ENCODE results near the gene CDS1.
"Not testable (repeated sequence)": the region's sequence is repeated elsewhere in the genome, so short reads cannot be mapped to it uniquely, and the experiment has no call there.

CDS1 gene

GRCh38 chr4:84611531-84611930, 28.6 kb downstream of the CDS1 start:
- DNase-seq: peak in 1 of 4 experiments; percentile 2

GRCh38 chr4:84614891-84615290, 32.0 kb downstream of the CDS1 start:
- no peak for DNase-seq

DNA sequence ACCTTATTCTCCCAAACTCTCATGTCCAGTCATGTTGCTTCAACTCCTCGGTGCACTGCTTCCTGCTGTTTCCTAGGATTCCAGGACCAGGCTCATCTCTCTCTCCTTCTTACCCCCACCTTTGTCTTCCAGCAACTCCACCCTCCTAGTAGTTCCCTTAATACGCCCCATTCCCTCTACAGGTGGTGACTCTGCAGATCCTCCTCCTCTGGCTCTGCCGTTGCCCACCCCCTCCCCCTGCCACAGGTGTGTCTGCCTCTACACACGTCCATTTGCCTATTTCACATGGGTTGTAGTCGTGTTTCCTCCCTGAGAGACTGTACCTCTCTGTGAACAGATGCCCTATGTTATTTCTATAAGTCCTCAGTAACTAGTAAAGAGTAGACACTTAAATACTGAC, 32.4 kb downstream of the CDS1 start:
- DNase-seq: no peak

GRCh38 chr4:84622959-84623358, 40.0 kb downstream of the CDS1 start:
- no peak for DNase-seq

- DNase-seq: no peak
Measured at GRCh38 chr4:84623661-84624060, 40.7 kb downstream of the CDS1 start.

DNA sequence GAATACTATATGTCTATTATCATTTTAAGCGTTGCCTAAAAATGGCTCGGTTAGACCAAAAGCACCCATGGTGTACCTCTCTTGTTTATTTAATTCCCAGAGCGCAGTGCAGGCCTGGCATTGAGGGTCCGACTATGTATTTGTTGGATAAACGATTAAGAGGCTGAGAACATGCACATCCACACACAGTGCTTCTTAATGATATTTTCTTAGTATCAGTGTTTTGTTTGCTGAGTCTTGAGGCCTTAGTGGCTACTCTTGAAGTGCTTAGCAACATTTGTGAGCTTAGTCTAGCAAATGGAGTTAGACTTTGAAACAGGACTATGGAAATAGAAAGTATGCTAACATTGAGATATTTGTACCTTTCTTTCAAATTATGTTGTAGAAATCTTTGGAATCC, 43.7 kb downstream of the CDS1 start:
- DNase-seq: no peak

DNA sequence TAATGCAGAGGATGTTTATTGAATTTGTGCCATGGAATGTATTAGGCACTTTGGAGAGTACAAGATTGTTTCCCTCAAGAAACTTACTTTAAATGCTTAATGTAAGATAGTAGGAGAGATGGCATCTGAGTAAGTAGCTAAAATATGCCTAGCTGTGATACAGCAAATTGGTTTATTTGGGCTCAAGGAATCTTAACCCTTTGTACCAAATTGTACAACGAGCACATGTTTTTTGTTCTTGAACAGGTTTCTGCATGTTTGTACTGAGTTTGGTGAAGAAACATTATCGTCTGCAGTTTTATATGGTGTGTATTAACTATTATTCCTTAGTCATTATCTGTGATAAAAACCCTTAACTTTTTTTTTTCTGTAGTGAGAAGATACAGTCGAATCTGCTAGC, 48.6 kb downstream of the CDS1 start:
- no peak for DNase-seq

- no peak for DNase-seq
Measured at GRCh38 chr4:84632092-84632491, 49.2 kb downstream of the CDS1 start.

DNA sequence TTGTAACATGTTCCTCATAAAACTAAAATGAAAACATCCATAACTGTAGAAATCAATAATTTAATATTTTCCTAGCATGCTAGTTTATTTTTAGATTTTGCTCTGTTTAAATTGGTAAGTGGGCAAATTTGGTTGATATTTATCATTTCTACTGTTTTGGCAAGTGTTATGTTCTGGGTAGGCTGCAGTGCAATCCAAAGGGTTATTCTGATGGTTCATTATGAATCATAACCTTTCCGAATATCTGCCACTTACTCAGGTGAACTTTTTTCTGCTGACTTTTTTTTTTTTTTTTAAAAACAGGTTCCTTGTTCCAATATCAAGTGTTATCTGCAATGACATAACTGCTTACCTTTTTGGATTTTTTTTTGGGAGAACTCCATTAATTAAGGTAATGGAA, 52.0 kb downstream of the CDS1 start:
- DNase-seq: no peak

DNA sequence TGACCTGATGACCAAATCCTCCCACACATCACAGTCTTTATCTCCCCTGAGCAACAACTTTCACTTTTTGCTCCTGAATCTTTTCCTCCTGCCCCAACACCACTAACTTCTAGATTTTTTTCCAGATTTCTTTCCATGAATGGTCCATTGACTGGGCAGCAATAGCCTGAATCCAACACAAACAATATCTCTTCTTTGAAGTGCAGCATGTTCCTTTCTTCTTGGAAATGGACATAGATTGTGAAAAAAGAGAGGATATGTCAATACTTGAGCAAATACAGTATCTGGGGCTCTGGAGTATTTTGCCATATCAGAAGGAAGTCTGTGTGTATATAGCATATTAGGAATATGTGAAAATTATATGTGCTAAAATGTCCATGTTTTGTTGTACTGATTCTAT, 55.2 kb downstream of the CDS1 start:
- DNase-seq: no peak

GRCh38 chr4:84639145-84639544, 56.2 kb downstream of the CDS1 start:
- DNase-seq: no peak

GRCh38 chr4:84644087-84644486, 61.2 kb downstream of the CDS1 start:
- no peak for DNase-seq

DNA sequence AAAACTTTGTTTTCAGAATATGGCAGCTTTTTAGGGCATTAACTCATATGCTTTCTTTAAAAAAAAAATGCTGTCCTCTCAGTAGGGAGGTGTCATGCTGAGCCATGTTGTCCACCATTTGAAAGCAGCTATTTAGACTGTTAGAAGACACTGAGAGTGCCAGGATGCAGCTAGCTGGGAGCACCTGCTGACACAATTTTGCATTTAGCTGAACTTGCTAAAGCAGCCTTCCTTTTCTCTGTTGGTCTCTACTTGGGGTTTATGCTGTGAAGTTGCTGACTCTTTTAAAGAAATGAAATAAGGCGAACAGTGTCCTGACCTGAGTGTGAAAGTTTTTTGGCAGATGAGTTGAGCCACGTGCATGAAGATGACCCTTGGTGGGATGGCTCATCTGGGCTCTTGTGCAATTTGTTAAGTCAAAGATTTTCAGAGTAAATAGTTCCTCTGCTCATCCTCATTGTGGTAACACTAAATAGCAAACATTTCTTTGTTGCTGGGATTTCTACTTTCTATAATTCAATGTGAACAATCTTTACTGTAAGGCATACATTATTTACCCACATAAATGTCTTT, 64.5 kb downstream of the CDS1 start:
- peak in 2 of 4 experiments; percentile 7 to 11 for DNase-seq

GRCh38 chr4:84648178-84648577, 65.3 kb downstream of the CDS1 start:
- no peak for DNase-seq

- DNase-seq: peak; percentile 4 to 40 (median 20)
Measured at GRCh38 chr4:84648863-84649647, 66.1 kb downstream of the CDS1 start.

GRCh38 chr4:84651499-84651898, 68.6 kb downstream of the CDS1 start:
- no peak for DNase-seq

DNA sequence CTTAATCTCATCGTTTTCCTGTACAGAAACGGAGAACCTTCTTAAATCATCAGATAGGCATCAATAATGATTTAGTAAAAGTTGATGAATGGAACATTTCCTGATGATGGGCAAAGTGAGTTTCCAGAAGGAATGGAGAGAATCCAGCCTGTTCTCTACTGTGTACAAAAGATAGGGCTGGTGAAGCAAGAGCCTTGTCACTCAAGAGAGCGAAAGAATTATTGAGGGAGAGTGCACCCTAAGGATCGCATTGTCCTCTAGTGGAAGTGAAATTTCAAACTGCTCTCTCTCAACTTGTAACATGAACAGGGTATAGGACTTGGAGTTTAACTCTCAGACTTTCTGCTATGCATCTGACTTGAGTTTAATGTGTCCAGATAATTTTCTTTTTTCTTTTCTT, 69.6 kb downstream of the CDS1 start:
- DNase-seq: no peak

DNA sequence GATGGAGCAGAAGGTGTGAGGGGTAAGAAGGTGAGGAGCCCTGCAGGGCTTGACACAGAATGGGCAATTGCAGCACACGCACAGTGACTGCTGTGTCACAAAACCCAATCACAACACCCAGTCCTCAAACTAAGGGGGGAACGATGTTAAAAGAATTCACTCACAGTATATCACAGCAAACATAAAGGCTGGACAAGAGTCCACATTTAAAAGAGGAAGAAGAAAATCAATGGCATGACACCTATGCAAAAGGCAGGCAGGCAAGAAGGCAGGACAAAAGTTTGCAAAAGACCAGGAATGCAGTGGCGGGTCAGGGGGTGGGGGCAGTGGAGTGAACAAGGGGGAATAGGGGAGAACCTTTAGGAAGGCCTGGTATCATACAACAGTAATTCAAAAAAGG, 77.7 kb downstream of the CDS1 start:
- DNase-seq: no peak

DNA sequence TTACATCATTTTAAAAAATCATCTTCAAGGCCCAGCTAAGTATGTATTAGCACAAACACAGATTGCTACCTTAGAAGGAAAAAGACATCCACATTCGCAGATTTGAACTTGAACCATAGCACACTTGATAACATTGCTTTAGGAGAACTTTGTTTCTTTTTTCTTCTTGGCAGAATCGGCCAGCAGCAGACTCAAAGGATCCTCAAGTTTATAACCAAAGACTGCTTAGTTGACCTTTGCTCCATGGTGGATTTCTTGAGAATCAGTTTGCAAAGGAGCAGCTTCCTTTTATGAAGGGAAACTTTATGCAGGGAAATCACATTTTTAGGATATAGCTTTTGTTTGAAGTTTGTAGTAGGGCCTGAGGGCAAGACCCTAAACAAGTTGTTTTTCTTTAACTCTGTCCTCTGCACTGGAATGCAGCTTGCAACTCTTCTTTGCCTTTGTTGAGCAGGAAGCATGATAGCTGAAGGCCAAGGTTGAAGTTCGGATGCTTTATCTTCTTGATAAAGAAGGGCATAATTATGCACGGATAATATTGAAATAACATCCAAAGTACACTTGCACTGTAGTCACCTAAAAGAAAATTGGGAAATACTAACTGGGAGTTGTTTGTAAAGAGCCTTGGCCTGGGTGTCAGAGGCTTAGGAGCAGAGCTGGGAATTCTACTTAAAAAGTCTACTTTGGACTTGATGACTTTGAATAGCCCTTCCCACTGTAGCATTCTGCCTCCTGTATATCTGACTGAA, 78.4 kb downstream of the CDS1 start:
- no peak for DNase-seq

DNA sequence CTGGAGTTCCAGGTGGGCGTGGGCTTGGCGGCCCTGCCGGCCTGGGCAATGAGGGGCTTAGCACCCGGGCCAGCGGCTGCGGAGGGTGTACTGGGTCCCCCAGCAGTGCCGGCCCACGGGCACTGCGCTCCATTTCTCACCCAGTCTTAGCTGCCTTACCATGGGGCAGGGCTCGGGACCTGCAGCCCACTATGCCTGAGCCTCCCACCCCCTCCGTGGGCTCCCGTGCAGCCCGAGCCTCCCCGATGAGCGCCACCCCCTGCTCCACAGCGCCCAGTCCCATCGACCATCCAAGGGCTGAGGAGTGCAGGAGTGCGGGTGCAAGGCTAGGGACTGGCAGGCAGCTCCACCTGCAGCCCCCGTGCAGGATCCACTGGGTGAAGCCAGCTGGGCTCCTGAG, 81.8 kb downstream of the CDS1 start:
- not testable (repeated sequence) for DNase-seq

DNA sequence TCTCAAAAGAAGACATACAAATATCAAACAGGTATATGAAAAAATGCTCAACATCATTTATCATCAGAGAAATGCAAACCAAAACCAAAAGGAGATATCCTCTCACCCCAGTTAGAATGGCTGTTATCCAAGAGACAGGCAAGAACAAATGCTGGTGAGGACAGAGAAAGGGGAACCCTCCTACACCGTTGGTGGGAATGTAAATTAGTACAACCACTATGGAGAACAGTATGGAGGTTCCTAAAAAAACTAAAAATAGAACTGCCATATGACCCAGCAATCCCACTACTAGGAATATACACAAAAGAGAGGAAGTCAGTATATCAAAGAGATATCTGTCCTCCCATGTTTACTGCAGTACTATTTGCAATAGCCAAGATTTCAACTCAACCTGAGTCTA, 83.5 kb downstream of the CDS1 start:
- peak; percentile 38 to 71 (median 62) for DNase-seq

DNA sequence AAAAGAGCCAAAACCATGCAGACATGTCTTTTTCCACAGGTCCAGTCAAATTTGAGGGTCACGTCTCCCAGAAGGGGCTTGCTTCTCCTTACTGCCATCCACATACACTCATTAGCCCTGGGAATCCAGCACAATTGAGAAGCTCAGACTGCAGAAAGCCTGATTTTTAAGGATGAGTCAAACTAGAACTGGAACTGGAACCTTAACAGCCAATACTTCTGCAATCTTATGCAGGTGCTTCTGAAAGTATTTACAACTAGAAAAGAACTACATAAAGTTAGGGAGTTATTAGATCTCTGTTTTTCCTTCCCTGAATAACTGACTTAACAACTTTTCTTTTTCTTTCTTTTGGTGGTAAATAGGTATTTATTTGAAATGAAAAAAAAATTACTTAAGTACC, 86.3 kb downstream of the CDS1 start:
- no peak for DNase-seq

DNA sequence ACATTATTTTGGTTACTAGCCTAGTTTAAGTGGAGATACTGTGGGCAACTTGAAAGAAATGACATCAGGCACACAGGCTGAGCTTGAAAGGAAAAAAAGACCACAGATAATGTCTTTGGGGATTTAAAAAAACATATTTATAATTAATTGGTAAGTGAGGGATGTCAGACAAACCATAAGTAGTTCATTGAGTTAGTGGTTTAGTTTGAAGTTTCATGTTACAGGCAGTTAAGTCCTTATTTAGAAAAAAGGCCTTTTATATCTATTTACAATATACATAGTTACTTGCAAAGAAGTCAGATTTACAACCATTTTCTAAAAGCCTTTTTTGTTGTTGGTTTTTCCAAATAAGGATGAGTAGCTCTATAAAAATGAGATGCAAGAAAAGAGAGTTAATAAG, 89.2 kb downstream of the CDS1 start:
- DNase-seq: no peak

Measured in suppressor macrophage (primary cell).